K562 (cell line): ENCODE measurements around the gene LRRC41.

Experiments
- BRF2 ChIP-seq: IDR thresholded peaks from 3 replicates; pipeline ENCODE4 v1.6.1; 2011; ENCODE audit warnings: borderline replicate concordance, mild to moderate bottlenecking; ENCODE audit not compliant: insufficient read length, insufficient read depth
- CEBPB ChIP-seq: fragments of 450-650 bp; IDR thresholded peaks from 2 replicates; pipeline ENCODE4 v1.6.1; 2016; ENCODE audit warnings: missing genetic modification characterization, missing compliant biosample characterization
- HNRNPH1 ChIP-seq: fragments of 200-400 bp; formaldehyde crosslinking; optimal IDR thresholded peaks from 2 replicates; pipeline ENCODE3; 2017; ENCODE audit warnings: low read depth, mild to moderate bottlenecking, low read length, moderate library complexity
- MAZ ChIP-seq, 2 experiments: fragments of 450-650 bp in 1 of 2; sonication (generic) in 1 of 2; formaldehyde crosslinking; IDR thresholded peaks in 1 of 2; conservative IDR thresholded peaks in 1 of 2; 2 replicates each; pipeline versions ENCODE4 v1.4.0 to v1.5.0; 2020; ENCODE audit warnings: mild to moderate bottlenecking in 1 of 2, missing genetic modification reagents in 1 of 2
- NFRKB ChIP-seq: fragments of 450-650 bp; IDR thresholded peaks from 2 replicates; pipeline ENCODE4 v1.6.1; 2016; ENCODE audit warnings: low read depth
- TAF1 ChIP-seq: IDR thresholded peaks from 2 replicates; pipeline ENCODE4 v1.6.1; 2011; ENCODE audit warnings: mild to moderate bottlenecking, low read length, moderate library complexity; ENCODE audit not compliant: insufficient read depth, control insufficient read depth, severe bottlenecking; ENCODE audit errors: extremely low read depth
- ZNF143 ChIP-seq: sonication (generic); formaldehyde crosslinking; IDR thresholded peaks from 2 replicates; pipeline ENCODE4 v1.9.0; 2022; ENCODE audit warnings: mild to moderate bottlenecking, missing genetic modification reagents

GRCh38 chr1:46281021-46281420, 22.4 kb downstream of the LRRC41 start:
- no peak for TF ChIP-seq MAZ (CRISPR knock-in tag; conservative IDR thresholded peaks at IDR 0.05 in 1 of 2, IDR thresholded peaks at IDR 0.05 in 1 of 2)
- TF ChIP-seq ZNF143 (CRISPR knock-in tag) = no peak
- TF ChIP-seq NFRKB = no peak
- TF ChIP-seq BRF2 = no peak
- no peak for TF ChIP-seq HNRNPH1
- no peak for TF ChIP-seq CEBPB (tag)
- no peak for TF ChIP-seq TAF1
